ENCODE measurements around the gene PAXX. TPM values are rescaled to one million over a fixed set of nuclear protein-coding genes. Genes with fewer than 3 reads are reported as not detected.

PAXX gene
- total and polyA plus RNA-seq, 2 donors (not counting 1 experiment from before 2014, with no cell fraction given): 6.1 to 13.7 TPM

DNA sequence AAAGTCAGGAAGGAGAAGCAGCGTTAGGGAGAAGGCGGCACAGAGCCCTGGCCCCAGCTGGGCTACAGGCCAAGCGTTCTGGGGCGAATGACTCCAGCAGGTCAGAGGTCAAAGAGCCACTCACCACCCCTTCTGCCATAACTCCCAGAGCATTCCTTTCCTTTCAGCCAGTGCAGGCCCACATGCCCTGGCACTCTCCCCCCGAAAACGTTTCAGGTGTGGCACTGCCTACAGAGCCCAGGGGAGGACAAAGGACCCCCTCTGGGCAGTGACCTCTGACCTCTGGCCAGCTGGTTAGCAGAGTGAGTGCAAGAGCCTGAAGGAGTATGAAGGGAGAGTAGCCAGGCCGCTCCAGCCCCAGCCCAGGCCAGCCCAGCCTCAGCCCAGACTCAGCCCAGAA lies 30.9 kb downstream of the PAXX start:
- TF ChIP-seq EZH2 (IDR thresholded peaks at IDR 0.05; ENCODE audit: low read length, missing control alignments): no peak
- TF ChIP-seq, protein P1, sequence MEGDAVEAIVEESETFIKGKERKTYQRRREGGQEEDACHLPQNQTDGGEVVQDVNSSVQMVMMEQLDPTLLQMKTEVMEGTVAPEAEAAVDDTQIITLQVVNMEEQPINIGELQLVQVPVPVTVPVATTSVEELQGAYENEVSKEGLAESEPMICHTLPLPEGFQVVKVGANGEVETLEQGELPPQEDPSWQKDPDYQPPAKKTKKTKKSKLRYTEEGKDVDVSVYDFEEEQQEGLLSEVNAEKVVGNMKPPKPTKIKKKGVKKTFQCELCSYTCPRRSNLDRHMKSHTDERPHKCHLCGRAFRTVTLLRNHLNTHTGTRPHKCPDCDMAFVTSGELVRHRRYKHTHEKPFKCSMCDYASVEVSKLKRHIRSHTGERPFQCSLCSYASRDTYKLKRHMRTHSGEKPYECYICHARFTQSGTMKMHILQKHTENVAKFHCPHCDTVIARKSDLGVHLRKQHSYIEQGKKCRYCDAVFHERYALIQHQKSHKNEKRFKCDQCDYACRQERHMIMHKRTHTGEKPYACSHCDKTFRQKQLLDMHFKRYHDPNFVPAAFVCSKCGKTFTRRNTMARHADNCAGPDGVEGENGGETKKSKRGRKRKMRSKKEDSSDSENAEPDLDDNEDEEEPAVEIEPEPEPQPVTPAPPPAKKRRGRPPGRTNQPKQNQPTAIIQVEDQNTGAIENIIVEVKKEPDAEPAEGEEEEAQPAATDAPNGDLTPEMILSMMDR (conservative IDR thresholded peaks at IDR 0.05 in 1 of 2, IDR thresholded peaks at IDR 0.05 in 1 of 2; ENCODE audit: low read depth in 1 of 2, low read length in 2 of 2): no peak
- H3K4me3 ChIP-seq (replicated peaks in 1 of 4; ENCODE audit: control extremely low read depth in 1 of 4, insufficient read depth in 1 of 4, low read depth in 3 of 4, low read length in 4 of 4): no peak overlapping the region
- no peaks in the 10 kb centered on the region for H3K27me3 ChIP-seq (ENCODE audit: control insufficient read depth, insufficient read depth, low read length)
- no peaks in the 10 kb centered on the region for H3K79me2 ChIP-seq (ENCODE audit: control insufficient read depth, insufficient read depth, low read length)
- no peaks in the 10 kb centered on the region for H3K36me3 ChIP-seq (ENCODE audit: control insufficient read depth, insufficient read depth, low read length)
- H4K20me1 ChIP-seq (ENCODE audit: control insufficient read depth, extremely low read depth, insufficient read depth, low read length): no peaks in the 10 kb centered on the region
- no peak overlapping the region for H3K27ac ChIP-seq (ENCODE audit: insufficient read depth, low read length)
- no peak overlapping the region for H3K4me2 ChIP-seq (ENCODE audit: extremely low read depth, insufficient read depth, low read length)
- no peak overlapping the region for H3K9ac ChIP-seq (ENCODE audit: insufficient read depth, low read length)
- DNase-seq (ENCODE audit: low read depth in 2 of 2): no peak
- no peaks in the 10 kb centered on the region for H3K9me3 ChIP-seq (ENCODE audit: control insufficient read depth, insufficient read depth, low read depth, low read length)
- H2AFZ ChIP-seq (ENCODE audit: low read length): no peak overlapping the region
- H3K4me1 ChIP-seq (ENCODE audit: control insufficient read depth, extremely low read depth, insufficient read depth, low read length): no peaks in the 10 kb centered on the region

DNA sequence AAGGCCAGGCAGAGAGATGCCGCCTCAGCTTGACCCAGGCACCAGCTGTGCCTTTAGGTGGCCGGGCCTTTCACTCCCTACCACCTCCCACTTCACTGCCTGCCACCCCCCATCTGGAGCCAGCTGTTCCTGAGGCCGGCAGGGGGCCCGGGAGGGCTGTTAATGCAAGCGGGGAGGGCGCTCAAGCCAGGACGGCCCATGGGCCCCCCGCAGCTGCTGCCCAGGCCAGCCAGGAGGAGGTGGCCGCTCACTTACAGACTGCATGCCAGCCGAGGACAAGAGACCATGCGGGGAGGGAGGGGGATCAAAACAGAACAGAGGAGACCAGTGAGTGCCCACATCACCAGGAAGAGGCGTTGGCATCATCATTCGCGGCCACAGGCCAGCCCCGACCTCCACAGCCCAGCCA lies 31.4 kb downstream of the PAXX start:
- H4K20me1 ChIP-seq (ENCODE audit: control insufficient read depth, extremely low read depth, insufficient read depth, low read length): no peaks in the 10 kb centered on the region
- no peak overlapping the region for H3K4me2 ChIP-seq (ENCODE audit: extremely low read depth, insufficient read depth, low read length)
- no peak overlapping the region for H3K27ac ChIP-seq (ENCODE audit: insufficient read depth, low read length)
- no peaks in the 10 kb centered on the region for H3K79me2 ChIP-seq (ENCODE audit: control insufficient read depth, insufficient read depth, low read length)
- no peaks in the 10 kb centered on the region for H3K27me3 ChIP-seq (ENCODE audit: control insufficient read depth, insufficient read depth, low read length)
- H3K4me3 ChIP-seq (replicated peaks in 1 of 4; ENCODE audit: control extremely low read depth in 1 of 4, insufficient read depth in 1 of 4, low read depth in 3 of 4, low read length in 4 of 4): no peak overlapping the region
- H3K36me3 ChIP-seq (ENCODE audit: control insufficient read depth, insufficient read depth, low read length): no peaks in the 10 kb centered on the region
- TF ChIP-seq EZH2 (IDR thresholded peaks at IDR 0.05; ENCODE audit: low read length, missing control alignments): no peak
- TF ChIP-seq, protein P1 (conservative IDR thresholded peaks at IDR 0.05 in 1 of 2, IDR thresholded peaks at IDR 0.05 in 1 of 2; ENCODE audit: low read depth in 1 of 2, low read length in 2 of 2): no peak
- no peak overlapping the region for H3K9ac ChIP-seq (ENCODE audit: insufficient read depth, low read length)
- no peaks in the 10 kb centered on the region for H3K9me3 ChIP-seq (ENCODE audit: control insufficient read depth, insufficient read depth, low read depth, low read length)
- no peak overlapping the region for H2AFZ ChIP-seq (ENCODE audit: low read length)
- H3K4me1 ChIP-seq (ENCODE audit: control insufficient read depth, extremely low read depth, insufficient read depth, low read length): no peaks in the 10 kb centered on the region
- DNase-seq (ENCODE audit: low read depth in 2 of 2): no peak

DNA sequence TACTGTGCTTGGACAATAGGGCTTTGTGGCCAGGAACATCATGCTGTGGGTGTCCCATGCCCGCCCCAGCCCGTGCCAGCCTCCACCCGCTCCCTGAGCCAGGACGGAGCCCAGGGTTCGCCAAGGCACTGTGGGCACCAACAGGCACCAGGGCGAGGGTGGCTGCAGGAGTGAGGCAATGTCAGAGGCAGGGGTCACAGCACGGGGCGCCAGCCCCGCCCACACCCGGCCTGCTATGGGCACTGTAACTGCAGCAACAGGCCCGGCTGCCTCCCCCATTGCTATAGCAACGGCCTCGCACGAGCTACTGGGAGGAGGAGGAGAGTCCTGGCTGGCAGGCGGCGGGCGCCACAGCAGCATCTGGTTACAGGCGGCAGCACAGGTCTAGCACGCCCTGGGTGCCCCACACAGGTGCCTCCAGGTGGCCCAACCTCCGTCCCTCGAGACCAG lies 33.3 kb downstream of the PAXX start:
- Histone ChIP-seq H2AFZ (ENCODE audit: low read length) (no peak overlapping the region), H3K4me3 (replicated peaks in 1 of 4; ENCODE audit: control extremely low read depth in 1 of 4, insufficient read depth in 1 of 4, low read depth in 3 of 4, low read length in 4 of 4) (no peak overlapping the region), H3K36me3 (ENCODE audit: control insufficient read depth, insufficient read depth, low read length) (no peaks in the 10 kb centered on the region), H3K27me3 (ENCODE audit: control insufficient read depth, insufficient read depth, low read length) (no peaks in the 10 kb centered on the region), H3K9me3 (ENCODE audit: control insufficient read depth, insufficient read depth, low read depth, low read length) (no peaks in the 10 kb centered on the region), H3K4me2 (ENCODE audit: extremely low read depth, insufficient read depth, low read length) (no peak overlapping the region), H3K4me1 (ENCODE audit: control insufficient read depth, extremely low read depth, insufficient read depth, low read length) (peaks cover 4% of the 10 kb centered on the region), H3K27ac (ENCODE audit: insufficient read depth, low read length) (no peak overlapping the region), H3K9ac (ENCODE audit: insufficient read depth, low read length) (no peak overlapping the region), H3K79me2 (ENCODE audit: control insufficient read depth, insufficient read depth, low read length) (no peaks in the 10 kb centered on the region), H4K20me1 (ENCODE audit: control insufficient read depth, extremely low read depth, insufficient read depth, low read length) (no peaks in the 10 kb centered on the region)
- no peak for DNase-seq (ENCODE audit: low read depth in 2 of 2)
- TF ChIP-seq EZH2 (IDR thresholded peaks at IDR 0.05; ENCODE audit: low read length, missing control alignments): no peak
- TF ChIP-seq, protein P1 (conservative IDR thresholded peaks at IDR 0.05 in 1 of 2, IDR thresholded peaks at IDR 0.05 in 1 of 2; ENCODE audit: low read depth in 1 of 2, low read length in 2 of 2): no peak
